Sigmoid colon (tissue), 7 donors: ENCODE measurements around the gene ISL2. TPM values are rescaled to one million over a fixed set of nuclear protein-coding genes. Genes with fewer than 3 reads are reported as not detected.

ENCODE experiments used
- DNase-seq: peaks from one replicate; pipeline ENCODE4 v3.0.0-alpha.2; 2019
- H3K27ac ChIP-seq, 4 donors: fragments of 200-600 bp; sonication (generic); one replicate each; pipeline ENCODE4 v1.5.1; 2016 to 2019; ENCODE audit warnings: mild to moderate bottlenecking in 1 of 4
- H3K27me3 ChIP-seq, 3 donors: fragments of 200-600 bp; sonication (generic); one replicate each; pipeline ENCODE4 v1.5.1; 2019; ENCODE audit warnings: mild to moderate bottlenecking in 1 of 3
- H3K36me3 ChIP-seq, 4 donors: fragments of 200-600 bp; sonication (generic); one replicate each; pipeline ENCODE4 v1.5.1; 2016 to 2019
- H3K4me1 ChIP-seq, 4 donors: fragments of 200-600 bp; sonication (generic); one replicate each; pipeline ENCODE4 v1.5.1; 2017 to 2019
- H3K4me3 ChIP-seq, 4 donors: fragments of 200-600 bp; sonication (generic); one replicate each; pipeline ENCODE4 v1.5.1; 2017 to 2019; ENCODE audit warnings: mild to moderate bottlenecking in 2 of 4, moderate library complexity in 1 of 4
- H3K9me3 ChIP-seq, 4 donors: fragments of 200-600 bp in 3 of 4; sonication (generic) in 3 of 4; one replicate each; pipeline versions ENCODE4 v1.5.1 to v1.6.1; 2013 to 2019
- CTCF ChIP-seq, 4 experiments: fragments of 450-650 bp in 3 of 4; fragments of 200-600 bp in 1 of 4; IDR thresholded peaks; one replicate each; pipeline ENCODE4 v1.5.1; 2016 to 2019; ENCODE audit warnings: antibody characterized with exemption in 4 of 4, mild to moderate bottlenecking in 3 of 4, moderate library complexity in 2 of 4
- EP300 ChIP-seq, 4 donors: sonication (generic); formaldehyde crosslinking; IDR thresholded peaks; one replicate each; pipeline ENCODE4 v1.6.1; 2017; ENCODE audit warnings: antibody characterized with exemption in 4 of 4
- POLR2A ChIP-seq, 2 donors: fragments of 450-650 bp; IDR thresholded peaks; one replicate each; pipeline ENCODE4 v1.6.1; 2016; ENCODE audit warnings: antibody characterized with exemption in 2 of 2, mild to moderate bottlenecking in 2 of 2, moderate library complexity in 2 of 2
- POLR2AphosphoS5 ChIP-seq, 4 donors: sonication (generic); formaldehyde crosslinking; IDR thresholded peaks; one replicate each; pipeline ENCODE4 v1.6.1; 2017; ENCODE audit warnings: antibody characterized with exemption in 4 of 4
- WGBS, 2 donors: extraction: QIAGEN DNeasy Blood & Tissue Kit; methylation state at CpG; one replicate each; pipeline ENCODE4 v1.1.7; 2013; 5-methylcytosine and 5-hydroxymethylcytosine counted together
- intact Hi-C: fragments of 100-400 bp; cut with DNase I; formaldehyde crosslinking; loops from one replicate; pipeline ENCODE4 v1.15.1; 2023
- polyA plus RNA-seq, 3 donors: library from polyadenylated mRNA; stranded (reverse); fragments of 200-250 nt; gene quantifications; one replicate each; pipeline ENCODE4 v1.2.3, GENCODE V29; 2013
- total RNA-seq, 4 donors: library from RNA; depleted of rRNA; stranded (reverse); fragments of >200 nt; gene quantifications; one replicate each; pipeline ENCODE4 v1.1.0, GENCODE V29; 2016
- donor health status: healthy with polysubstance abuse.
- donor health status: Bipolar disorder and iron deficiency.
- donor health status: healthy.

ISL2 gene
- total and polyA plus RNA-seq, 7 donors = 0.52 to 6.4 (median 2.4) TPM; not detected in 1

DNA sequence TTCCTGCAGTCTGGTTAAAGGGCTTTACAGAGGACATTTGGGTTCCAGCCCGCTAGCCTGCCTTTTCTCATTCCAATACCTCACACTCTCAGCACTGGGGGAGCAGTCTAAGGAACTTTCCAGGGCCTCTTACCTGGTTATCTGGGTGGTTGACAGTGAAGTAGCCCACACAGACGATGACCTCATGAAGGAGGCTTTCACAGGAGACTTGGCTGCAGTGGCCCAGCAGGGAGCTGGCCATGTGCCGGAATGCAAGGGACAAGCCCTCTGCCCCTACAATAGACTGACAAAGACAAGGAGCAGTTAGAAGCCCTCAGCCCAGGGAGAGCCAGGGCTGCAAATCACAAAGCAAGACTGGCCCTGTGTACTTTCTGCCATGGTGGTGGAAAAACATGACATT is 39.5 kb downstream of the ISL2 start:
- no peaks in the 10 kb centered on the region for H3K9me3 ChIP-seq
- no peak overlapping the region for H3K27ac ChIP-seq
- no peaks in the 10 kb centered on the region for H3K27me3 ChIP-seq
- intact Hi-C loops = no loop called here
- H3K4me3 ChIP-seq = no peak overlapping the region
- no peaks in the 10 kb centered on the region for H3K4me1 ChIP-seq
- TF ChIP-seq CTCF (IDR thresholded peaks at IDR 0.05) (no peak), POLR2A (IDR thresholded peaks at IDR 0.05) (no peak), POLR2AphosphoS5 (IDR thresholded peaks at IDR 0.05) (no peak), EP300 (IDR thresholded peaks at IDR 0.05) (no peak)
- 97% methylated on average over 3 of the region's 3 CpGs for WGBS, 2 donors
- DNase-seq = no peak
- H3K36me3 ChIP-seq = peaks cover 0 to 33% (median 2%) of the 10 kb centered on the region in 4 donors

GRCh38 chr15:76376816-76377215 is 40.2 kb downstream of the ISL2 start:
- no peak overlapping the region for H3K4me3 ChIP-seq
- H3K27me3 ChIP-seq = no peaks in the 10 kb centered on the region
- H3K9me3 ChIP-seq = no peaks in the 10 kb centered on the region
- H3K27ac ChIP-seq = no peak overlapping the region
- no peaks in the 10 kb centered on the region for H3K4me1 ChIP-seq
- TF ChIP-seq POLR2AphosphoS5 (IDR thresholded peaks at IDR 0.05) (no peak), EP300 (IDR thresholded peaks at IDR 0.05) (no peak), POLR2A (IDR thresholded peaks at IDR 0.05) (no peak), CTCF (IDR thresholded peaks at IDR 0.05) (no peak)
- intact Hi-C loops = no loop called here
- no peak for DNase-seq
- 89 to 94% methylated on average over 8 of the region's 8 CpGs for WGBS, 2 donors
- H3K36me3 ChIP-seq = peaks cover 0 to 34% (median 2%) of the 10 kb centered on the region in 4 donors

- TF ChIP-seq EP300 (IDR thresholded peaks at IDR 0.05) = no peak
- no peak for TF ChIP-seq POLR2A (IDR thresholded peaks at IDR 0.05)
- no peak for TF ChIP-seq POLR2AphosphoS5 (IDR thresholded peaks at IDR 0.05)
- TF ChIP-seq CTCF (IDR thresholded peaks at IDR 0.05) = no peak
- no peaks in the 10 kb centered on the region for H3K4me1 ChIP-seq
- WGBS, 2 donors = 55 to 74% methylated on average over 2 of the region's 2 CpGs
- no peaks in the 10 kb centered on the region for H3K9me3 ChIP-seq
- no peak overlapping the region for H3K4me3 ChIP-seq
- DNase-seq = no peak
- no peaks in the 10 kb centered on the region for H3K27me3 ChIP-seq
- no peak overlapping the region for H3K27ac ChIP-seq
- intact Hi-C loops = no loop called here
- H3K36me3 ChIP-seq = peaks cover 0 to 30% (median 2%) of the 10 kb centered on the region in 4 donors
Observed at GRCh38 chr15:76377217-76377616, 40.6 kb downstream of the ISL2 start.

DNA sequence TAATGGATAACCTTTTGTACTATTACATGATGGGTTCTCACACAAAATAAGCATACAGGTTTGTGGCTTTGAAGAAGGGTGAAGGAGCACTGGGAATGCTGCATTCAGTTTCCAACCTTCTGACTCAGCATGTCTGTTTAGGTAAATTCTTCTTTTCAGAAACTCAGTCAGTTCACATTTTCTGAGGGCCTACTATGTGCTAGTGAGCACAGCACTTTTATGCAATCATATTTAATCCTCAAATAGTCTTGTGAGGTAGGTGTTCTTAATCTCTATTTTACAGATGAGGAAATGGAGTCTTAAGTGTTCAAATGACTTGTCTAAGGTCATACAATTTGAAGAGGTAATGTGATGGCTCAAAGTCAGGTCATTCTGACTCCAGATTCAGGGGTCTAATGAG is 41.2 kb downstream of the ISL2 start:
- DNase-seq = no peak
- Histone ChIP-seq H3K27me3 (no peaks in the 10 kb centered on the region), H3K4me3 (no peak overlapping the region), H3K36me3 (peaks cover 0 to 24% (median 2%) of the 10 kb centered on the region in 4 donors), H3K27ac (no peak overlapping the region), H3K4me1 (no peaks in the 10 kb centered on the region), H3K9me3 (no peaks in the 10 kb centered on the region)
- TF ChIP-seq POLR2AphosphoS5 (IDR thresholded peaks at IDR 0.05) (no peak), POLR2A (IDR thresholded peaks at IDR 0.05) (no peak)
- intact Hi-C loops = no loop called here

GRCh38 chr15:76378691-76379090 is 42.1 kb downstream of the ISL2 start:
- no peak for DNase-seq
- intact Hi-C loops = no loop called here
- no peaks in the 10 kb centered on the region for H3K9me3 ChIP-seq
- 89 to 98% methylated on average over 1 of the region's 1 CpG for WGBS, 2 donors
- no peak for TF ChIP-seq POLR2AphosphoS5 (IDR thresholded peaks at IDR 0.05)
- TF ChIP-seq EP300 (IDR thresholded peaks at IDR 0.05) = no peak
- no peak for TF ChIP-seq CTCF (IDR thresholded peaks at IDR 0.05)
- TF ChIP-seq POLR2A (IDR thresholded peaks at IDR 0.05) = no peak
- no peak overlapping the region for H3K4me3 ChIP-seq
- H3K36me3 ChIP-seq = peaks cover 0 to 17% (median 2%) of the 10 kb centered on the region in 4 donors
- H3K27me3 ChIP-seq = no peaks in the 10 kb centered on the region
- no peaks in the 10 kb centered on the region for H3K4me1 ChIP-seq
- no peak overlapping the region for H3K27ac ChIP-seq
